A549 (cell line): ENCODE data around the gene MAN1A2. TPM values are rescaled to one million over a fixed set of nuclear protein-coding genes. Genes with fewer than 3 reads are reported as not detected.

Source experiments
- ATAC-seq, 2 experiments: fragments of 200-7000 bp in 1 of 2; fragments of >200 bp in 1 of 2; cut with Nextera tagmentation in 1 of 2; cut with Tn5 transposase in 1 of 2; 3 replicates each; pipeline versions ENCODE4 v1.8.0 to v1.9.1; 2018 to 2020; ENCODE audit warnings: mild to moderate bottlenecking in 1 of 2, moderate library complexity in 1 of 2
- CTCF ChIA-PET: fragments of 300-600 bp; sonication (Branson Sonifier 250); formaldehyde crosslinking; extraction: SDS; loops from one replicate; lab custom pipeline; 2021; ENCODE audit warnings: antibody characterized with exemption, inconsistent platforms; lab: Yijun Ruan, JAX
- POLR2A ChIA-PET: fragments of 350-600 bp; formaldehyde crosslinking; extraction: SDS; loops from one replicate; lab custom pipeline; 2021; ENCODE audit warnings: antibody characterized with exemption, inconsistent platforms; lab: Yijun Ruan, JAX
- DNase-seq, 2 experiments: peaks; one replicate each; pipeline versions ENCODE4 v3.0.0 to v3.0.0-alpha.2; 2011 to 2016; ENCODE audit warnings: low read depth in 1 of 2, low spot score in 1 of 2
- FAIRE-seq: peaks from 2 replicates; lab custom pipeline; 2011; peaks lifted over from hg19 to GRCh38; lab: Jason Lieb, UNC
- H3K27ac ChIP-seq, 2 experiments: fragments of >200 bp; sonication (Bioruptor Twin); formaldehyde crosslinking; 3 replicates each; pipeline ENCODE4 v1.5.1; 2016 to 2017
- H3K4me1 ChIP-seq: fragments of >200 bp; sonication (Bioruptor Twin); formaldehyde crosslinking; 3 replicates; pipeline ENCODE4 v1.6.1; 2016
- H3K4me2 ChIP-seq: fragments of >200 bp; sonication (Bioruptor Twin); formaldehyde crosslinking; 3 replicates; pipeline ENCODE4 v1.6.1; 2016
- H3K4me3 ChIP-seq: fragments of >200 bp; sonication (Bioruptor Twin); formaldehyde crosslinking; 3 replicates; pipeline ENCODE4 v1.5.1; 2016
- H3K9me3 ChIP-seq: fragments of >200 bp; sonication (Bioruptor Twin); formaldehyde crosslinking; 3 replicates; pipeline ENCODE4 v1.6.1; 2016
- BHLHE40 ChIP-seq: IDR thresholded peaks from 2 replicates; pipeline ENCODE4 v1.6.1; 2012; ENCODE audit warnings: low read depth, low read length, inconsistent platforms
- CHD2 ChIP-seq: fragments of 150-350 bp; IDR thresholded peaks from 2 replicates; pipeline ENCODE4 v1.6.1; 2014; ENCODE audit warnings: low read length; ENCODE audit not compliant: partially characterized antibody
- EHMT2 ChIP-seq: fragments of 200-600 bp; sonication (generic); IDR thresholded peaks from 2 replicates; pipeline ENCODE4 v1.6.1; 2016; ENCODE audit warnings: antibody characterized with exemption, low read depth, mild to moderate bottlenecking, moderate library complexity
- EP300 ChIP-seq, 2 experiments: fragments of >200 bp; sonication (Bioruptor Twin); formaldehyde crosslinking; IDR thresholded peaks; 2 replicates in 1 of 2; 3 replicates in 1 of 2; pipeline ENCODE4 v1.6.1; 2016 to 2017
- ESRRA ChIP-seq: fragments of 150-350 bp; IDR thresholded peaks from 2 replicates; pipeline ENCODE4 v1.6.1; 2014; ENCODE audit warnings: mild to moderate bottlenecking, low read length, borderline replicate concordance
- FOSB ChIP-seq: fragments of 250-450 bp; sonication (Bioruptor Pico); IDR thresholded peaks from 2 replicates; pipeline ENCODE4 v1.5.0; 2020; ENCODE audit warnings: mild to moderate bottlenecking, moderate library complexity
- HEYL ChIP-seq: fragments of 250-450 bp; sonication (Bioruptor Pico); IDR thresholded peaks from 2 replicates; pipeline ENCODE4 v1.8.0; 2021; ENCODE audit warnings: mild to moderate bottlenecking, moderate library complexity
- HOXA7 ChIP-seq: fragments of 250-450 bp; sonication (Bioruptor Pico); IDR thresholded peaks from 2 replicates; pipeline ENCODE4 v1.5.0; 2020; ENCODE audit warnings: mild to moderate bottlenecking, moderate library complexity
- HOXB13 ChIP-seq: fragments of 250-450 bp; sonication (Bioruptor Pico); IDR thresholded peaks from 2 replicates; pipeline ENCODE4 v1.5.0; 2020; ENCODE audit warnings: low read depth, mild to moderate bottlenecking, moderate library complexity
- MAFK ChIP-seq: fragments of 450-650 bp; IDR thresholded peaks from 2 replicates; pipeline ENCODE4 v1.6.1; 2014; ENCODE audit not compliant: partially characterized antibody
- PHF8 ChIP-seq: fragments of 200-600 bp; sonication (generic); IDR thresholded peaks from 2 replicates; pipeline ENCODE4 v1.6.1; 2016; ENCODE audit warnings: low read depth, mild to moderate bottlenecking, antibody characterized with exemption, moderate library complexity, borderline replicate concordance
- POLR2AphosphoS2 ChIP-seq: conservative IDR thresholded peaks from 2 replicates; pipeline ENCODE4 v1.6.1; 2012; ENCODE audit warnings: low read length, improper control_type of control experiment, inconsistent platforms
- RAD21 ChIP-seq, 2 experiments: fragments of >200 bp in 1 of 2; sonication (Bioruptor Twin) in 1 of 2; formaldehyde crosslinking in 1 of 2; IDR thresholded peaks in 1 of 2; conservative IDR thresholded peaks in 1 of 2; 2 replicates in 1 of 2; 3 replicates in 1 of 2; pipeline ENCODE4 v1.6.1; 2012 to 2018; ENCODE audit warnings: inconsistent platforms in 1 of 2
- RARB ChIP-seq: fragments of 250-450 bp; sonication (Bioruptor Pico); IDR thresholded peaks from 2 replicates; pipeline ENCODE4 v1.8.0; 2021; ENCODE audit warnings: mild to moderate bottlenecking, moderate library complexity
- SREBF2 ChIP-seq: fragments of 450-650 bp; IDR thresholded peaks from 2 replicates; pipeline ENCODE4 v1.6.1; 2014; ENCODE audit warnings: mild to moderate bottlenecking, moderate library complexity
- ZFP36 ChIP-seq: fragments of 450-650 bp; IDR thresholded peaks from 2 replicates; pipeline ENCODE4 v1.6.1; 2014; ENCODE audit warnings: borderline replicate concordance; ENCODE audit not compliant: partially characterized antibody
- ZSCAN20 ChIP-seq: fragments of 250-450 bp; sonication (Bioruptor Pico); IDR thresholded peaks from 2 replicates; pipeline ENCODE4 v1.8.0; 2022; ENCODE audit warnings: mild to moderate bottlenecking, moderate library complexity
- WGBS: methylation state at CpG from one replicate; pipeline ENCODE4 v1.1.6; 2017; ENCODE audit errors: missing lambda C conversion rate; 5-methylcytosine and 5-hydroxymethylcytosine counted together
- polyA plus RNA-seq, 4 experiments: library from polyadenylated mRNA; depleted of rRNA in 3 of 4; stranded (reverse); fragments of >200 nt; fragmentation: RNase III in 1 of 4; extraction: RNeasy Plus Mini Kit Qiagen cat#74134 plus additional on column Dnase treatment in 1 of 4; gene quantifications; 2 replicates in 3 of 4; 3 replicates in 1 of 4; pipeline ENCODE4 v1.2.3, GENCODE V29; 2011 to 2017
- TF ChIP-seq, protein P1 (sequence below): fragments of 250-450 bp; sonication (Bioruptor Pico); IDR thresholded peaks from 2 replicates; pipeline ENCODE4 v1.5.0; 2021; ENCODE audit warnings: mild to moderate bottlenecking, moderate library complexity, borderline replicate concordance
- TF ChIP-seq, protein P2 (sequence below): fragments of 200-600 bp; sonication (generic); IDR thresholded peaks from 2 replicates; pipeline ENCODE4 v1.6.1; 2016; ENCODE audit warnings: antibody characterized with exemption, mild to moderate bottlenecking, moderate library complexity
- TF ChIP-seq, protein P3 (sequence below): IDR thresholded peaks from 2 replicates; pipeline ENCODE4 v1.6.1; 2012; ENCODE audit warnings: low read depth, borderline replicate concordance
- TF ChIP-seq, protein P4 (sequence below): fragments of >200 bp; sonication (Bioruptor Twin); formaldehyde crosslinking; IDR thresholded peaks from 3 replicates; pipeline ENCODE4 v1.6.1; 2016
- TF ChIP-seq, protein P5 (sequence below): fragments of 450-650 bp; IDR thresholded peaks from 2 replicates; pipeline ENCODE4 v1.6.1; 2014; ENCODE audit warnings: antibody characterized with exemption

Gene MAN1A2
- polyA plus RNA-seq, 2 of the 4 experiments (the other 2 are of a cell fraction) = 10.2 to 18.7 TPM

DNA sequence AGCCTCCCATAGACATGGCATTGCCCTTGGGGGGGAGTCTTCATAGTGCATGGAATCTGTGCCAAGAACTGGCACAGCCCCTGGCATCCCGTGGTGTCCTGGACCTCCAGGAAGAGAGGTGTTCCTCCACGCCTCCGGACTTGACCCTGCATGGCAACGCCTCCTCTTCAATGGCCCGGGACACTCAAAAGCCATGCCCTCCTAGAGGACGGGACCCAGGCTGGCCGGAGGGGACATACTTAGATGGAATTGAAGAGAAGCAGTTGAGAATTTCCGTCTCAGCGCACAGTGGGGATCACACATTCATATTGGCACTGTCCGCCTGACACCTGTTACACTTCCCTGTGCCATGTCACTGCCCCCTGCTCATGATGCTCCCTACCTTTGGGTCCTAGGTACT is 200.2 kb downstream of the MAN1A2 start:
- Histone ChIP-seq H3K4me1 (no peaks in the 10 kb centered on the region), H3K9me3 (no peaks in the 10 kb centered on the region), H3K4me2 (no peak overlapping the region), H3K27ac (no peak overlapping the region), H3K4me3 (no peak overlapping the region)
- FAIRE-seq (no peak), ATAC-seq (no peak), DNase-seq (no peak)
- TF ChIP-seq EP300 (IDR thresholded peaks at IDR 0.05) (no peak), CHD2 (no peak), RARB (CRISPR knock-in tag) (no peak), SREBF2 (no peak), MAFK (no peak), ZFP36 (no peak), HOXB13 (CRISPR knock-in tag) (no peak), RAD21 (conservative IDR thresholded peaks at IDR 0.05 in 1 of 2, IDR thresholded peaks at IDR 0.05 in 1 of 2) (no peak), HEYL (no peak), EHMT2 (no peak), ZSCAN20 (CRISPR knock-in tag) (no peak), ESRRA (no peak)
- TF ChIP-seq, protein P1, sequence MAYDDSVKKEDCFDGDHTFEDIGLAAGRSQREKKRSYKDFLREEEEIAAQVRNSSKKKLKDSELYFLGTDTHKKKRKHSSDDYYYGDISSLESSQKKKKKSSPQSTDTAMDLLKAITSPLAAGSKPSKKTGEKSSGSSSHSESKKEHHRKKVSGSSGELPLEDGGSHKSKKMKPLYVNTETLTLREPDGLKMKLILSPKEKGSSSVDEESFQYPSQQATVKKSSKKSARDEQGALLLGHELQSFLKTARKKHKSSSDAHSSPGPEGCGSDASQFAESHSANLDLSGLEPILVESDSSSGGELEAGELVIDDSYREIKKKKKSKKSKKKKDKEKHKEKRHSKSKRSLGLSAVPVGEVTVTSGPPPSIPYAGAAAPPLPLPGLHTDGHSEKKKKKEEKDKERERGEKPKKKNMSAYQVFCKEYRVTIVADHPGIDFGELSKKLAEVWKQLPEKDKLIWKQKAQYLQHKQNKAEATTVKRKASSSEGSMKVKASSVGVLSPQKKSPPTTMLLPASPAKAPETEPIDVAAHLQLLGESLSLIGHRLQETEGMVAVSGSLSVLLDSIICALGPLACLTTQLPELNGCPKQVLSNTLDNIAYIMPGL (CRISPR knock-in tag) = no peak
- TF ChIP-seq, protein P2, sequence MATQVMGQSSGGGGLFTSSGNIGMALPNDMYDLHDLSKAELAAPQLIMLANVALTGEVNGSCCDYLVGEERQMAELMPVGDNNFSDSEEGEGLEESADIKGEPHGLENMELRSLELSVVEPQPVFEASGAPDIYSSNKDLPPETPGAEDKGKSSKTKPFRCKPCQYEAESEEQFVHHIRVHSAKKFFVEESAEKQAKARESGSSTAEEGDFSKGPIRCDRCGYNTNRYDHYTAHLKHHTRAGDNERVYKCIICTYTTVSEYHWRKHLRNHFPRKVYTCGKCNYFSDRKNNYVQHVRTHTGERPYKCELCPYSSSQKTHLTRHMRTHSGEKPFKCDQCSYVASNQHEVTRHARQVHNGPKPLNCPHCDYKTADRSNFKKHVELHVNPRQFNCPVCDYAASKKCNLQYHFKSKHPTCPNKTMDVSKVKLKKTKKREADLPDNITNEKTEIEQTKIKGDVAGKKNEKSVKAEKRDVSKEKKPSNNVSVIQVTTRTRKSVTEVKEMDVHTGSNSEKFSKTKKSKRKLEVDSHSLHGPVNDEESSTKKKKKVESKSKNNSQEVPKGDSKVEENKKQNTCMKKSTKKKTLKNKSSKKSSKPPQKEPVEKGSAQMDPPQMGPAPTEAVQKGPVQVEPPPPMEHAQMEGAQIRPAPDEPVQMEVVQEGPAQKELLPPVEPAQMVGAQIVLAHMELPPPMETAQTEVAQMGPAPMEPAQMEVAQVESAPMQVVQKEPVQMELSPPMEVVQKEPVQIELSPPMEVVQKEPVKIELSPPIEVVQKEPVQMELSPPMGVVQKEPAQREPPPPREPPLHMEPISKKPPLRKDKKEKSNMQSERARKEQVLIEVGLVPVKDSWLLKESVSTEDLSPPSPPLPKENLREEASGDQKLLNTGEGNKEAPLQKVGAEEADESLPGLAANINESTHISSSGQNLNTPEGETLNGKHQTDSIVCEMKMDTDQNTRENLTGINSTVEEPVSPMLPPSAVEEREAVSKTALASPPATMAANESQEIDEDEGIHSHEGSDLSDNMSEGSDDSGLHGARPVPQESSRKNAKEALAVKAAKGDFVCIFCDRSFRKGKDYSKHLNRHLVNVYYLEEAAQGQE = no peak
- TF ChIP-seq, protein P3, sequence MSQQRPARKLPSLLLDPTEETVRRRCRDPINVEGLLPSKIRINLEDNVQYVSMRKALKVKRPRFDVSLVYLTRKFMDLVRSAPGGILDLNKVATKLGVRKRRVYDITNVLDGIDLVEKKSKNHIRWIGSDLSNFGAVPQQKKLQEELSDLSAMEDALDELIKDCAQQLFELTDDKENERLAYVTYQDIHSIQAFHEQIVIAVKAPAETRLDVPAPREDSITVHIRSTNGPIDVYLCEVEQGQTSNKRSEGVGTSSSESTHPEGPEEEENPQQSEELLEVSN = no peak
- TF ChIP-seq, protein P4, sequence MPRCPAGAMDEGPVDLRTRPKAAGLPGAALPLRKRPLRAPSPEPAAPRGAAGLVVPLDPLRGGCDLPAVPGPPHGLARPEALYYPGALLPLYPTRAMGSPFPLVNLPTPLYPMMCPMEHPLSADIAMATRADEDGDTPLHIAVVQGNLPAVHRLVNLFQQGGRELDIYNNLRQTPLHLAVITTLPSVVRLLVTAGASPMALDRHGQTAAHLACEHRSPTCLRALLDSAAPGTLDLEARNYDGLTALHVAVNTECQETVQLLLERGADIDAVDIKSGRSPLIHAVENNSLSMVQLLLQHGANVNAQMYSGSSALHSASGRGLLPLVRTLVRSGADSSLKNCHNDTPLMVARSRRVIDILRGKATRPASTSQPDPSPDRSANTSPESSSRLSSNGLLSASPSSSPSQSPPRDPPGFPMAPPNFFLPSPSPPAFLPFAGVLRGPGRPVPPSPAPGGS = no peak
- ChIA-PET POLR2A (no interaction called here), CTCF (interaction anchor here (0.7 kb wide), 1 partner anchor 32 kb away, joined by 3 read pairs; no protein-coding TSS in a partner anchor)
- WGBS = 77% methylated on average over 10 of the region's 10 CpGs

DNA sequence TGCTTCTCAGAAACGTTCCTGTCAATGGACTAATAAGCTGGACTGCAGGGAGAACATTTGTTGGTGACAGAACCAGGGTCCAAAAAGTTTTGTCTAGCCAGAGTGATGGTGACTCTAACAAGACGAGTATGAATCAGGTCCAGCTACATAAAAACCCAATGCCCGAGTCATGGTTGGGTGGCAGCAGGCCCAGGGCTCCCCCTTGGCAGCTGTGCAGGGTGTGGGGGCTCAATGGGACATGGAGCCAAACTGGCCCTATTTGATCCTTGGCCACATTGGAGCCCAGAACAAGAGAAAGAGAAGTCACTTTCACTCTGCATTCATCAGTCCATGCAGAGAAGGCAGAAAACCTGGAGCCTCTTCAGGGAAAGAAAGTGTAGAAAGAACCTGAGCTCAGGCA is 200.7 kb downstream of the MAN1A2 start:
- no peak overlapping the region for H3K27ac ChIP-seq
- 37% methylated on average over 3 of the region's 3 CpGs for WGBS
- no peak for FAIRE-seq
- no peak overlapping the region for H3K4me3 ChIP-seq
- TF ChIP-seq, protein P1 (CRISPR knock-in tag) = no peak
- TF ChIP-seq ESRRA (no peak), POLR2AphosphoS2 (no peak), HOXA7 (CRISPR knock-in tag) (no peak), BHLHE40 (no peak), PHF8 (no peak), MAFK (no peak), FOSB (CRISPR knock-in tag) (no peak)
- TF ChIP-seq, protein P2 = no peak
- TF ChIP-seq, protein P5, sequence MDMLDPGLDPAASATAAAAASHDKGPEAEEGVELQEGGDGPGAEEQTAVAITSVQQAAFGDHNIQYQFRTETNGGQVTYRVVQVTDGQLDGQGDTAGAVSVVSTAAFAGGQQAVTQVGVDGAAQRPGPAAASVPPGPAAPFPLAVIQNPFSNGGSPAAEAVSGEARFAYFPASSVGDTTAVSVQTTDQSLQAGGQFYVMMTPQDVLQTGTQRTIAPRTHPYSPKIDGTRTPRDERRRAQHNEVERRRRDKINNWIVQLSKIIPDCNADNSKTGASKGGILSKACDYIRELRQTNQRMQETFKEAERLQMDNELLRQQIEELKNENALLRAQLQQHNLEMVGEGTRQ = no peak
- H3K4me1 ChIP-seq = no peaks in the 10 kb centered on the region
- CTCF ChIA-PET = interaction anchor here (0.7 to 1.6 kb wide), 3 partner anchors 14 to 186 kb away, joined by 3 to 7 read pairs (median 4); no protein-coding TSS in a partner anchor
- no peak for DNase-seq
- POLR2A ChIA-PET = no interaction called here
- no peak for ATAC-seq
- no peak overlapping the region for H3K4me2 ChIP-seq
- H3K9me3 ChIP-seq = no peaks in the 10 kb centered on the region
